ENCODE data around the gene TFEC. TPM values are rescaled to one million over a fixed set of nuclear protein-coding genes. Genes with fewer than 3 reads are reported as not detected.
"Not testable (repeated sequence)": the region's sequence is repeated elsewhere in the genome, so short reads cannot be mapped to it uniquely, and the experiment has no call there.

TFEC gene
- total RNA-seq, 1 donor from 2014 or later = 39.7 TPM

- no peak for ATAC-seq (ENCODE audit: low read depth)
- peaks cover 10% of the 10 kb centered on the region for H3K36me3 Mint-ChIP-seq (ENCODE audit: low read depth)
- H3K4me3 Mint-ChIP-seq = no peak overlapping the region
- POLR2A ChIA-PET = no interaction called here
- no peaks in the 10 kb centered on the region for H3K4me1 Mint-ChIP-seq
- H3K27ac Mint-ChIP-seq = no peak overlapping the region
- no peak for DNase-seq
- peaks cover 5% of the 10 kb centered on the region for H3K9me3 Mint-ChIP-seq
- no peaks in the 10 kb centered on the region for H3K27me3 Mint-ChIP-seq
- CTCF ChIA-PET = no interaction called here
- intact Hi-C loops (cut with micrococcal nuclease) = no loop called here
- no peak for TF ChIP-seq CTCF (IDR thresholded peaks at IDR 0.05)
These were observed 21.4 kb upstream of the TFEC start for GRCh38 chr7:116052006-116052405.

- H3K36me3 Mint-ChIP-seq (ENCODE audit: low read depth) = peaks cover 13% of the 10 kb centered on the region
- CTCF ChIA-PET; H3K4me3 Mint-ChIP-seq; DNase-seq; H3K9me3 Mint-ChIP-seq; POLR2A ChIA-PET; H3K4me1 Mint-ChIP-seq; H3K27me3 Mint-ChIP-seq; intact Hi-C loops (cut with micrococcal nuclease); H3K27ac Mint-ChIP-seq; ATAC-seq (ENCODE audit: low read depth): not testable (repeated sequence)
These were observed 16.7 kb upstream of the TFEC start for GRCh38 chr7:116047261-116047660.

GRCh38 chr7:116045532-116045931, 15.0 kb upstream of the TFEC start:
- no peaks in the 10 kb centered on the region for H3K27me3 Mint-ChIP-seq
- H3K36me3 Mint-ChIP-seq (ENCODE audit: low read depth) = peaks cover 11% of the 10 kb centered on the region
- peaks cover 5% of the 10 kb centered on the region for H3K9me3 Mint-ChIP-seq
- H3K4me3 Mint-ChIP-seq = no peak overlapping the region
- ATAC-seq (ENCODE audit: low read depth) = no peak
- CTCF ChIA-PET = no interaction called here
- DNase-seq = no peak
- peaks cover 2% of the 10 kb centered on the region for H3K4me1 Mint-ChIP-seq
- intact Hi-C loops (cut with micrococcal nuclease) = no loop called here
- no peak overlapping the region for H3K27ac Mint-ChIP-seq
- POLR2A ChIA-PET = no interaction called here
- no peak for TF ChIP-seq CTCF (IDR thresholded peaks at IDR 0.05)

GRCh38 chr7:116041615-116042014, 11.1 kb upstream of the TFEC start:
- Mint-ChIP-seq H3K4me1 (peaks cover 2% of the 10 kb centered on the region), H3K36me3 (ENCODE audit: low read depth) (peaks cover 3% of the 10 kb centered on the region), H3K4me3 (no peak overlapping the region), H3K27ac (no peak overlapping the region), H3K9me3 (no peaks in the 10 kb centered on the region), H3K27me3 (no peaks in the 10 kb centered on the region)
- DNase-seq (no peak), ATAC-seq (ENCODE audit: low read depth) (no peak)
- ChIA-PET CTCF (no interaction called here), POLR2A (no interaction called here)
- TF ChIP-seq CTCF (IDR thresholded peaks at IDR 0.05) = no peak
- intact Hi-C loops (cut with micrococcal nuclease) = no loop called here

- intact Hi-C loops (cut with micrococcal nuclease) = no loop called here
- CTCF ChIA-PET = no interaction called here
- POLR2A ChIA-PET = no interaction called here
- DNase-seq = no peak
- no peaks in the 10 kb centered on the region for H3K9me3 Mint-ChIP-seq
- ATAC-seq (ENCODE audit: low read depth) = no peak
- H3K27ac Mint-ChIP-seq = no peak overlapping the region
- H3K4me3 Mint-ChIP-seq = no peak overlapping the region
- H3K36me3 Mint-ChIP-seq (ENCODE audit: low read depth) = no peaks in the 10 kb centered on the region
- no peaks in the 10 kb centered on the region for H3K27me3 Mint-ChIP-seq
- H3K4me1 Mint-ChIP-seq = peaks cover 2% of the 10 kb centered on the region
- TF ChIP-seq CTCF (IDR thresholded peaks at IDR 0.05) = no peak
These were observed 6.8 kb upstream of the TFEC start for GRCh38 chr7:116037401-116037800.

GRCh38 chr7:116034411-116034810, 3.8 kb upstream of the TFEC start:
- no peak for DNase-seq
- Mint-ChIP-seq H3K36me3 (ENCODE audit: low read depth) (no peaks in the 10 kb centered on the region), H3K27ac (no peak overlapping the region), H3K27me3 (no peaks in the 10 kb centered on the region), H3K4me3 (no peak overlapping the region), H3K9me3 (no peaks in the 10 kb centered on the region), H3K4me1 (peaks cover 5% of the 10 kb centered on the region)
- intact Hi-C loops (cut with micrococcal nuclease) = no loop called here
- TF ChIP-seq CTCF (IDR thresholded peaks at IDR 0.05) = no peak
- no peak for ATAC-seq (ENCODE audit: low read depth)
- CTCF ChIA-PET = no interaction called here
- POLR2A ChIA-PET = no interaction called here
